Vagina (tissue), 2 donors: ENCODE measurements around the gene DNMT3A. TPM values are rescaled to one million over a fixed set of nuclear protein-coding genes. Genes with fewer than 3 reads are reported as not detected.

Experiments
- DNase-seq, 2 donors: peaks; one replicate each; pipeline ENCODE4 v3.0.0-alpha.2; 2017; ENCODE audit errors: extremely low spot score in 2 of 2
- H3K27ac ChIP-seq: fragments of 200-600 bp; sonication (generic); one replicate; pipeline ENCODE4 v1.5.1; 2019
- H3K27me3 ChIP-seq: fragments of 200-600 bp; sonication (generic); one replicate; pipeline ENCODE4 v1.5.1; 2019
- H3K36me3 ChIP-seq, 2 donors: fragments of 200-600 bp; sonication (generic); one replicate each; pipeline ENCODE4 v1.5.1; 2017 to 2019
- H3K4me1 ChIP-seq: fragments of 200-600 bp; sonication (generic); one replicate; pipeline ENCODE4 v1.5.1; 2019
- H3K4me3 ChIP-seq, 2 donors: fragments of 200-600 bp; sonication (generic); 1 replicate in 1 of 2; 2 replicates in 1 of 2; pipeline ENCODE4 v1.5.1; 2016 to 2019
- H3K9me3 ChIP-seq: fragments of 200-600 bp; sonication (generic); one replicate; pipeline ENCODE4 v1.5.1; 2019
- POLR2A ChIP-seq, 2 donors: fragments of 450-650 bp; IDR thresholded peaks; one replicate each; pipeline ENCODE4 v1.6.1; 2017; ENCODE audit warnings: antibody characterized with exemption in 2 of 2, mild to moderate bottlenecking in 2 of 2, moderate library complexity in 2 of 2
- POLR2AphosphoS5 ChIP-seq, 2 donors: sonication (generic); formaldehyde crosslinking; IDR thresholded peaks; one replicate each; pipeline ENCODE4 v1.9.0; 2017; ENCODE audit warnings: antibody characterized with exemption in 2 of 2, mild to moderate bottlenecking in 2 of 2, low read depth in 1 of 2; ENCODE audit not compliant: insufficient read depth in 1 of 2
- intact Hi-C: fragments of 100-400 bp; cut with DNase I; formaldehyde crosslinking; loops from one replicate; pipeline ENCODE4 v1.15.1; 2023
- total RNA-seq: library from RNA; depleted of rRNA; stranded (reverse); fragments of >200 nt; gene quantifications from one replicate; pipeline ENCODE4 v1.2.3, GENCODE V29; 2016
- TF ChIP-seq, protein P1 (sequence below), 3 experiments: fragments of 450-650 bp in 2 of 3; fragments of 200-600 bp in 1 of 3; sonication (generic) in 1 of 3; IDR thresholded peaks; one replicate each; pipeline ENCODE4 v1.5.1; 2017 to 2019; ENCODE audit warnings: antibody characterized with exemption in 3 of 3, mild to moderate bottlenecking in 2 of 3, moderate library complexity in 2 of 3

DNMT3A gene
- total RNA-seq, 1 donor from 2014 or later, result 28.0 TPM

- no peak overlapping the region for H3K4me3 ChIP-seq
- H3K36me3 ChIP-seq, result no peaks in the 10 kb centered on the region
- peaks cover 55% of the 10 kb centered on the region for H3K4me1 ChIP-seq
- TF ChIP-seq, protein P1, sequence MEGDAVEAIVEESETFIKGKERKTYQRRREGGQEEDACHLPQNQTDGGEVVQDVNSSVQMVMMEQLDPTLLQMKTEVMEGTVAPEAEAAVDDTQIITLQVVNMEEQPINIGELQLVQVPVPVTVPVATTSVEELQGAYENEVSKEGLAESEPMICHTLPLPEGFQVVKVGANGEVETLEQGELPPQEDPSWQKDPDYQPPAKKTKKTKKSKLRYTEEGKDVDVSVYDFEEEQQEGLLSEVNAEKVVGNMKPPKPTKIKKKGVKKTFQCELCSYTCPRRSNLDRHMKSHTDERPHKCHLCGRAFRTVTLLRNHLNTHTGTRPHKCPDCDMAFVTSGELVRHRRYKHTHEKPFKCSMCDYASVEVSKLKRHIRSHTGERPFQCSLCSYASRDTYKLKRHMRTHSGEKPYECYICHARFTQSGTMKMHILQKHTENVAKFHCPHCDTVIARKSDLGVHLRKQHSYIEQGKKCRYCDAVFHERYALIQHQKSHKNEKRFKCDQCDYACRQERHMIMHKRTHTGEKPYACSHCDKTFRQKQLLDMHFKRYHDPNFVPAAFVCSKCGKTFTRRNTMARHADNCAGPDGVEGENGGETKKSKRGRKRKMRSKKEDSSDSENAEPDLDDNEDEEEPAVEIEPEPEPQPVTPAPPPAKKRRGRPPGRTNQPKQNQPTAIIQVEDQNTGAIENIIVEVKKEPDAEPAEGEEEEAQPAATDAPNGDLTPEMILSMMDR (IDR thresholded peaks at IDR 0.05), result no peak
- no peak for TF ChIP-seq POLR2AphosphoS5 (IDR thresholded peaks at IDR 0.05; ENCODE audit: insufficient read depth in 1 of 2, low read depth in 1 of 2)
- TF ChIP-seq POLR2A (IDR thresholded peaks at IDR 0.05), result no peak
- H3K9me3 ChIP-seq, result no peaks in the 10 kb centered on the region
- H3K27ac ChIP-seq, result no peak overlapping the region
- no peaks in the 10 kb centered on the region for H3K27me3 ChIP-seq
- intact Hi-C loops, result no loop called here
- no peak for DNase-seq
These were observed 42.8 kb downstream of the DNMT3A start for GRCh38 chr2:25298776-25299431.

DNA sequence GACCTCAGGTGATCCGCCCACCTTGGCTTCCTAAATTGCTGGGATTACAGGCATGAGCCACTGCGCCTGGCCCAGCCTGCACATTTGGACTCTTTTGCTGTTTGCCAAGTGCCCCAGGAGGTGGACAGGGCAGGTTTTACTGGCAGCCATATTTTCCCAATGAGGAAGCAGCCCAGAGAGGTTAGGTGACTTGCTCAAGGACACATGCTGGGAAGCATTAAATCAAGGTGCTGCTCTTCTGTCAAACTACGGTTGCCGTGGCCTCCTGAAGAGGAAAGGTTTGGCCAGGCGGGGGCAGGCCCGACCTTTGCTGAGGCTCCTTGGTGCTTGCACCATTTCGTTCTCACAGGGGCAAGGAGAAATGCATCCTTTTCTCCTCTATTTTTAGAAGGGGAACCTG is 44.0 kb downstream of the DNMT3A start:
- TF ChIP-seq POLR2A (IDR thresholded peaks at IDR 0.05) (no peak), POLR2AphosphoS5 (IDR thresholded peaks at IDR 0.05; ENCODE audit: insufficient read depth in 1 of 2, low read depth in 1 of 2) (no peak)
- TF ChIP-seq, protein P1 (IDR thresholded peaks at IDR 0.05), result no peak
- Histone ChIP-seq H3K27me3 (no peaks in the 10 kb centered on the region), H3K36me3 (no peaks in the 10 kb centered on the region), H3K9me3 (no peaks in the 10 kb centered on the region), H3K27ac (no peak overlapping the region), H3K4me3 (no peak overlapping the region), H3K4me1 (peaks cover 43% of the 10 kb centered on the region)
- intact Hi-C loops, result no loop called here
- no peak for DNase-seq

- peak overlapping the region; percentile 85 for H3K27ac ChIP-seq
- no peak for DNase-seq
- no peaks in the 10 kb centered on the region for H3K36me3 ChIP-seq
- TF ChIP-seq POLR2AphosphoS5 (IDR thresholded peaks at IDR 0.05; ENCODE audit: insufficient read depth in 1 of 2, low read depth in 1 of 2) (no peak), POLR2A (IDR thresholded peaks at IDR 0.05) (no peak)
- TF ChIP-seq, protein P1 (IDR thresholded peaks at IDR 0.05), result no peak
- H3K4me1 ChIP-seq, result peaks cover 37% of the 10 kb centered on the region
- intact Hi-C loops, result no loop called here
- H3K9me3 ChIP-seq, result no peaks in the 10 kb centered on the region
- H3K4me3 ChIP-seq, result no peak overlapping the region
- H3K27me3 ChIP-seq, result no peaks in the 10 kb centered on the region
These were observed 46.1 kb downstream of the DNMT3A start for GRCh38 chr2:25295621-25296020.

- Histone ChIP-seq H3K4me3 (no peak overlapping the region), H3K27me3 (no peaks in the 10 kb centered on the region), H3K36me3 (no peaks in the 10 kb centered on the region), H3K4me1 (peaks cover 38% of the 10 kb centered on the region), H3K27ac (peak overlapping the region; percentile 85), H3K9me3 (no peaks in the 10 kb centered on the region)
- intact Hi-C loops, result no loop called here
- peak; percentile 56 to 69 for TF ChIP-seq POLR2AphosphoS5 (IDR thresholded peaks at IDR 0.05; ENCODE audit: insufficient read depth in 1 of 2, low read depth in 1 of 2)
- TF ChIP-seq, protein P1 (IDR thresholded peaks at IDR 0.05), result no peak
- no peak for TF ChIP-seq POLR2A (IDR thresholded peaks at IDR 0.05)
- DNase-seq, result no peak
These were observed 46.9 kb downstream of the DNMT3A start for GRCh38 chr2:25294573-25295462.
